Fibroblast of the conjunctiva (primary cell): Measurements from ENCODE around the gene CHST13.

ENCODE experiments used
- DNase-seq: peaks from one replicate; pipeline ENCODE4 v3.0.0-alpha.2; 2010; ENCODE audit warnings: low read depth

Gene CHST13

DNA sequence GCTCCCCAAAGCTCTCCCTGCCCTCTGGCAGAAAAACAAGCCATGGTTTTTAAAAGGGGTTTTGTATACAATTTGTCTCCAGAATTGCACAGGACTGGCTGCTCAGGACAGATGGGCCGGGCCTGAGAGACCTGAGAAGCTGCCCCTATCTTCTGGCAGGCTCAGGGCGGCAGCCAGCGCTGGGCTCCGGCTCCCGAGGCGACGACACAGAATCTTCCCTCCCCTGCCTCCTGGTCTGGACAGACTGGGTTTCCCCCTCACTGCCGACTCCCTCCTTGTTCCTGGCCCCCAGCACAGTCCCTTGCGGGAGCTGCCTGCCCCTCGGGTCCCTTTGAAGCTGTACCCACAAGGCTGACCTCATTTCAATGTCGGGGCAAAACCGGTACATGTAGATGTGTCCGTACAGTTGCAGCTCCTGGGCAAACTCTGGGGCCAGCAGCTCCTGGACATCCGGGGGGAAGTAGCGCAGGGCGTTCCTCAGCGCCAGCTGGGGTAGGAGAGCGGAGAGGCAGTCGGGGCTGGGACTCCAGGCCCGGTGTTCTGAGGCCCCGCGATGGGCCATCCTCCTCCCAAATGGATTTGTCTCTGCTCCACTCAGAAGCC lies 13.5 kb upstream of the CHST13 start:
- DNase-seq, result no peak

DNA sequence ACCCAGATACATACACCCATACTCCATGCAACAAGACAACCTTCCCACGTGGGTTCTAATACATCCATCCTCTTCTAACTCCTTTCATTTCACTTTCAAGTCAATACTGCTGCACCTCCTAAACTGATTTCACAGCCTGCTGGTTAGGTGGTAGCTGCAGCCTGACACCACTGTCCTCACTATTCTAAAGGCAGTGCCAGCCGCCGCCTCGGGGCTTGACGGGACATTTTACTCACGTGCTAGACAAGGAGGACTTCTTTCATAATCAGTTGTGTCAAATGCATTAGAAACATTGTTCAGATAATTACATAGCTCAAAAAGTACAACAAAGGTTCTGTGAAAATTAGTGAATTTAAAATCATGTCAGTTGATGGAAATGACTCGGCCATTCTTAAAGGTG lies 12.7 kb upstream of the CHST13 start:
- DNase-seq, result no peak

GRCh38 chr3:126512026-126512425 lies 11.9 kb upstream of the CHST13 start:
- DNase-seq, result no peak

DNA sequence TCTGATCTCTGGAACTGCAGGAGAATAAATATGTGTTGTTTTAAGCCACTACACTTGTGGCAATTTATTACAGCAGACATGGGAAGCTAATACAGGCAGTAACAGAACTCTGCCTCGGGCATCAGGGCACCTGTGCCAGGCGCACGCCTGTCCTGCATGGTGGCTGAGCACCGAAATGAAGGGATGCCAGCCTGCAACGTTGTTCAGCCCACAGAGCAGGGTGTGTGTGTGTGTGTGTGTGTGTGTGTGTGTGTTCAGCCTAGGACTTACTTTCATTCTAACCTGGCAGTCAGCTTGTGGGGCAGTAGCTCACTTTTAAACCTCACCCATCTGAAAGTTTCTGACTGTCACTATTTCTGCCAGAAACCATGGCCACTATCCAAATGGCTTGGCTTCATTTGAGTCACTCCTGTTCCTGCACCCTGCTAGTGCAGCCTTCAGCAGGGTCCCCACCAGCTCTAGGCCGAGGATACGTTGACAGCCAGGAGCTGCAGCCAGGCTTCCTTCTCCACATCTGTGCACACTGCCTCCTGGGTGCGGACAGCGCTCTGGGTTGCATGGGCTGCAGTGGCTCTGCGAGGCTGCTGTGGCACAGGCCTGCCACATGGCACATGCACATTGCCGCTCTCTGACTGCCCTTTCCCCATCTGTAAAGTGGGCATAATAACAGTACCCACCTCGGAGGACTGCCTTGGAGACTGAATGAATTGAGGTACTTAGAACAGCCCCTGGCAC lies 10.9 kb upstream of the CHST13 start:
- DNase-seq, result no peak

- no peak for DNase-seq
Measured at GRCh38 chr3:126514161-126514560, 9.8 kb upstream of the CHST13 start.

- no peak for DNase-seq
Measured at GRCh38 chr3:126515066-126515706, 8.8 kb upstream of the CHST13 start.

DNA sequence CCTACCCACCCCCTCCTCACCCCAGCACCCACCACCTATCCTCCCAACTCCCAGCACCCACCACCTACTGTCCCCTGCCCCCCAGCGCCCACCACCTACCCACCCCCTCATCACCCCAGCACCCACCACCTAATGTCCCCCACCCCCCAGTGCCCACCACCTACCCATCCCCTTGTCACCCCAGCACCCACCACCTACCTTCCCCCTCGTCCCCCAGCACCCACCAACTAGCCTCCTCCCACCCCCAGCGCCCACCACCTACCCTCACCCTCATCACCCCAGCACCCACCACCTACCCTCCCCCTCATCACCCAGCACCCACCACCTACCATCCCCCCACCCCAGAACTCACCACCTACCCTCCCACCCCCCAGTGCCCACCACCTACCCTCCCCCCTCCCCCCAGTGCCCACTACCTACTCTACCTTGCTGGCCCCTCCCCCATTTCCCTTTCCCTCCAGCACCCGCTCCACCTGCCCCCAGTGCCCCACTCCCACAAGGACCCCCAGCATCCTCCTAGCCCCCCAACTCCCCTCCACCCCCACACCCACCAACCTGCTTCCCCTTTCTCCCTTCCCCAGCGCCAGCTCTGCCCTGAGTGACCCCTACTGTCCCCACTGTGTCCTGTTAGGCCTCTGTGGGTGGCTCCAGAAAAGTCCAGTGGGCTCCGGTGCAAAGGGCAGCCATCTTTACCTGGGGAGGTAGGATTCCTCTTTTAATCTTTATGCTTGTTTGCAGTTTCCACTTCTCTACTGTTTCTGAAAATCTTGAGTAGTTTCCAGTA lies 7.6 kb upstream of the CHST13 start:
- no peak for DNase-seq

DNA sequence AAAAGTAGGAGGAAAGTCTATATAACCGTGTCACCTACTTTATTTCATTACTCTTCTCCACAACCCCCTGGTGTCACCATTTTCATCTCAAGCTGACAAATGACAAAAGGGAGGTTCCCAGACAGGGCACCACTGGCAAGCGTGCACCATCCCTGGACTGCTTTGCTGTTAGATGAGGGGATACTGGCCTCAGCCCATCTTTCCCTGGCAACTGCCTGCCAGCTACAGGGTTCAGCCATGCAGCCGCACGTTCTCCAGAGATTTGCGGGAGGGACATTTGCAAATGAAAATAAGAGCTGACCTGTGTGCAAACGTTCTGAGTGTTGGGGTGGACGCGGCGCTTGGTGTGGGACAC lies 7.0 kb upstream of the CHST13 start:
- no peak for DNase-seq

DNA sequence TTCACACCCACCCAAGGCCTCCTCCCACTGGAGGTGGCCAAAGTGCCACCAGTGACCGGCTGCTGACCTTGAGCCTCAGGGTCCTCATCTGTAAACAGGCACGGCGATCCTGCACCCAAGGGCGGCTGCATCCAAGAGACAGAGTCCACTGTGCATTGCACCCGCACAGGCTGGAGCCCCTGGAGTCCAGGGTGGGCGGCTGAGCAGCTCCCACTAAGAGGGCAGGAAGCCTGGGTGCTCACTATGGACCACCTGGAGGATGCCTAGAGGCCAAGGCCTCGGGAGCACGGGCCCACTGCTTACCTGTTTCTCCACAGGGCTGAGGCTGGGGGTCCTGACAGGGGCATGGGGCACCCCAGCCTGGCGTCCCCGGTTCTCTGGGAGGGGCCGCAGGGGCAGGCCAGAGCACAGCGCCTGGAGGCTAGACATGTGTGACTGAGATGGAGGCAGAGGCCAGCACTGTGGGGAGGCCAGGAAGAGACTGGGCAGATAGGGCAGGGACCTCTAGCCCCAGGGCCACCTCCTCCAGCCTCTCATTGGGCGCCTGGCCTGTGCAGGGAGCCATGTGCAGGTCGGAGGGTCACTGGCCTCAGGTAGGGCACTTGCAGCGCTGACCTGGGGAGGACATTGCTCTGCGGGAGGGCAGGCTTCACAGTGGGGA lies 6.5 kb upstream of the CHST13 start, which contains the start of gene UROC1:
Gene UROC1 (minus strand): TSS at position 483 of the 661 bp plus-strand sequence. CDS start 54 bp downstream, at position 429.
- no peak for DNase-seq

GRCh38 chr3:126517986-126518778 lies 5.8 kb upstream of the CHST13 start:
- no peak for DNase-seq

- DNase-seq, result no peak
Measured at GRCh38 chr3:126518779-126519177, 5.2 kb upstream of the CHST13 start.

- DNase-seq, result no peak
Measured at GRCh38 chr3:126519506-126520455, 4.2 kb upstream of the CHST13 start.

GRCh38 chr3:126521122-126521891 lies 2.6 kb upstream of the CHST13 start:
- DNase-seq, result no peak

DNA sequence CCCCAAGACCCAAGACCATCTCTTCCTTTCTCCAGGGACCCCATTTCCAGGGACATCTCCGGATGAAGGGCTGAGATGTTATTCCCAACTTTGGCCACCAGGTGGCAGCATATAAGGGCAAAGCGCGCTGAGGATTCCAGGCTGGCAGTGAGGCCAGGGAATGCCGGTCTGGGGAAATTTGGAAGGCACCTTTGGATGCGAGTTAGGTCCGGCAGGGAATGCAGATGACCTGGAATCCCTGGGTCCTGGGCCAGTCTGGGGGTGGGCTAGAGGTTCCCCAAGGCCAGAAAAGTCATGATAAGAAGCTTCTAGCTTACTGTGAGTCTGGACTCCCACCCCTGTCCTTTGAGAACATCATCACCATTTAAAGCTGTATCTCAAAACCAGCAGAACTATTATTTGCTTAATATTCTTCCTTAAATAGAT lies 1.6 kb upstream of the CHST13 start:
- DNase-seq, result peak; percentile 5

GRCh38 chr3:126524429-126524988 lies 554 bp downstream of the CHST13 start:
- DNase-seq, result no peak

- DNase-seq, result no peak
Measured at GRCh38 chr3:126525091-126525852, 1.3 kb downstream of the CHST13 start.

DNA sequence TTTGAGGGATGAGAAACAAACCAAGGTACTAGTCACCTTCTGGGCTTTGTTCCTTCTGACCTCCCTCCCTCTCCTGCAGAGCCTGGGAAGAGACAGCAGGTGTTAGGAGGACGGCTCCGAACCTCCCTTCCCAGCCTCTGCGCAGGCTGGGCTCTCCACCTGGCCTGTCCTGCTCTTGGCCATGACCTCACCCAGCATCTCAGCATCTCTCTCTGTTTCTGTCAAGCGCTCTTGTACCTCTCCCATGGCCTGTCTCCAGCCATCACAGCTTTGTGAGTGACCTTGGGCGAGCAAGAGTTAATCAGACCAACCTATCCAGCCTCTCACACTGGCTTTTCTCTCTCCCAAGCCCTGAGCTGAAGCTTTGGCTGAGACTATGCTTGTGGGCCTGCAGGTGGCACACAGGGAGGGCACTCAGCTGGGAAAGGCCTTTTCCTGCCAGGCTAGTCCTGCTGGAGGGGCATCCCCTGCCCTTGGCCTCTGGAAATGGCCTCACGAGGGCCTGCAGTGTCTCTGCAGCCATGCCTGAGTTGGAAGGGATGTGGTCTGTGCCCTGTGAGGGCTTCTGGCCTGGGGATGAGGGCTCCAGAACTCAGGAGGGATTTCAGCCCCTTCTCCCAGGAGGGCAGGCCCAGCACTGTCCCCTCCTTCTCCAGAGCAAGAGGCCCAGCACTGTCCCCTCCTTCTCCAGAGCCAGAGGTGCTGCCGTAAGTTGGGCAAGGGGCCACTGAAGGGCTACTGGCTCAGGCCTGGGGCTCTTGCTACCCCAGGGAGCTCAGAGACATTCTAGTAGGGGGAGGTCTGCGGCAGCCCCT lies 2.1 kb downstream of the CHST13 start:
- no peak for DNase-seq
